GM19043 (cell line): ENCODE measurements around the gene POLR3E.
"Not testable (repeated sequence)": the region's sequence is repeated elsewhere in the genome, so short reads cannot be mapped to it uniquely, and the experiment has no call there.

Experiments used
- ATAC-seq: cut with Tn5 transposase; IDR thresholded peaks from one replicate; pipeline ENCODE4 v1.9.1; 2021; ENCODE audit warnings: low read depth; ENCODE audit not compliant: unreplicated experiment

The POLR3E gene

DNA sequence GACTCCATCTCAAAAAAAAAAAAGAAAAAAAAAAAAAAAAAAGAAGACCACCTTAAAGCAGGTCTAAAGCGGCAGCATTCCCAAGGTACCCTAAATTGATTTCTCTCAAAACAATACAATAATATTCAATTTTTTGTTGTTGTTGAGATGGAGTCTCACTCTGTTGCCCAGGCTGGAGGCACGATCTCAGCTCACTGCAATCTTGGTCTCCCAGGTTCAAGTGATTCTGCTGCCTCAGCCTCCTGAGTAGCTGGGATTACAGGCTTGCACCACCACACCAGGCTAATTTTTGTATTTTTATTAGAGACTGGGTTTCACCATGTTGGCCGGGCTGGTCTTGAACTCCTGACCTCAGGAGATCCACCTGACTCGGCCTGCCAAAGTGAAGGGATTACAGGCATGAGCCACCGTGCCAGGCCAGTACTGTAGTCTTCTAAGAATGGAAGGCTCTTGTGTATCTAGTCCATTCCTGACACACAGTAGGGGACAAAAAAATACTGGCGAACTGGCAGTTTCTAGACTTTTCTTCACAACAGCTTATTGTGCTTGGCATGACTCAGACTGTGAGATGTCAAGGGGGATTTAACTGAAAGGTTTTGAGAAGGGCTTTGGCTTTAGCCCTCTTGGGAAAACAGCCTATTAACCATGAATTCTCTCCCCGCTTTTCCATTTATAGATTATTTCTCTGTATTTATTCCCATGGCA, 59.9 kb downstream of the POLR3E start:
- ATAC-seq = no peak

DNA sequence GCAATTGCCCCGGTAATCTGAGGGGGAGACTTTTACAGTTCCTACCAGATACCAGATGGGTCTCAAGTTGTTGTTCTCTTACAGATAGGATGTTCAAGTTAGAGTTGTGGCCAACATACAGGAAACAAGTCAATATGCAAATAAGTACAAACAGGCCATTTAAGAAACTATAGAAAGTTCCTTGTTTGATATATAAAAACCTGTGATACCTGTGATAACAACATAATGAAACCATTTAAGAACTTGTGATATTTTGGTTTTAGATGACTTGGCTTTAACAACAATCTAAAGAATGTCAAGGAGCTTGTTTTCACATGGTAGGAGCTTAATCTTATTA, 60.4 kb downstream of the POLR3E start:
- ATAC-seq = no peak

GRCh38 chr16:22358000-22358399, 60.8 kb downstream of the POLR3E start:
- ATAC-seq = no peak

- ATAC-seq = no peak
These were observed 62.5 kb downstream of the POLR3E start for GRCh38 chr16:22359679-22360078.

- ATAC-seq = no peak
These were observed 63.9 kb downstream of the POLR3E start for GRCh38 chr16:22360963-22361659.

DNA sequence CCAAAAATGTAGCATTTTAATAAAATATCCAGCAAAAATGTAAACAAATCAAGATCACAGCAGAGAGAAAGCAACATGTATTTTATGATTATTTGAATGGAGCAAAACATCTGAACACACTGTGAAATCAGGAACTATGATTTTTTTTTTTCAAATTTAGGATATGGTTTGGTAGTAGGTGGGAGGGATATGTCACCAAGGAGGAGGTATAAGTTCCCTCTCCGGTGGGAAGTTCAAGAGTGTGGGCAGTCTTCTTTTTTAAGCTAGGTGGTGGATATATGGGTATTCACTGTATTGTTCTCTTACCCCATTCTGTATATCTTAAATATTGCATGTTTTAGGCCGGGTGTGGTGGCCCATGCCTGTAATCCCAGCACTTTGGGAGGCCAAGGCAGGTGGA, 67.0 kb downstream of the POLR3E start:
- ATAC-seq = no peak

GRCh38 chr16:22366371-22366770, 69.2 kb downstream of the POLR3E start:
- ATAC-seq = no peak

DNA sequence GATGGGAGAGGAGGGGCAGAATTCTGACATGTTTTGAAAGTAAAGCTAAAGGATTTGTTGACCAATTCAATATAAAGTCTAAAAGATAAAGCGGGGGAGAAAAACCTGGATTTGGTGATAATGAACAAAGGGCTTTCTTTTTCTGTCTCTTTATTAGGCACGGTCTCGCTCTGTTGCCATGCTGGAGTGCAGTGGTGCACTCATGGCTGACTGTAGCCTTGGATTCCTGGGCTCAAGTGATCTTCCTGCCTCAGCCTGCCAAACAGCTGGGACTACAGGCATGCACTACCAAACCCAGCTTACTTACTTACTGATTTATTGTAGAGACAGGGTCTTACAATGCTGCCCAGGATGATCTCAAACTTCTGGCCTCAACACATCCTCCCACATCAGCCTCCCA, 69.7 kb downstream of the POLR3E start:
- no peak for ATAC-seq

- not testable (repeated sequence) for ATAC-seq
These were observed 71.1 kb downstream of the POLR3E start for GRCh38 chr16:22368200-22368826.

- no peak for ATAC-seq
These were observed 72.1 kb downstream of the POLR3E start for GRCh38 chr16:22369221-22369811.

- ATAC-seq = no peak
These were observed 73.0 kb downstream of the POLR3E start for GRCh38 chr16:22370038-22370820.

DNA sequence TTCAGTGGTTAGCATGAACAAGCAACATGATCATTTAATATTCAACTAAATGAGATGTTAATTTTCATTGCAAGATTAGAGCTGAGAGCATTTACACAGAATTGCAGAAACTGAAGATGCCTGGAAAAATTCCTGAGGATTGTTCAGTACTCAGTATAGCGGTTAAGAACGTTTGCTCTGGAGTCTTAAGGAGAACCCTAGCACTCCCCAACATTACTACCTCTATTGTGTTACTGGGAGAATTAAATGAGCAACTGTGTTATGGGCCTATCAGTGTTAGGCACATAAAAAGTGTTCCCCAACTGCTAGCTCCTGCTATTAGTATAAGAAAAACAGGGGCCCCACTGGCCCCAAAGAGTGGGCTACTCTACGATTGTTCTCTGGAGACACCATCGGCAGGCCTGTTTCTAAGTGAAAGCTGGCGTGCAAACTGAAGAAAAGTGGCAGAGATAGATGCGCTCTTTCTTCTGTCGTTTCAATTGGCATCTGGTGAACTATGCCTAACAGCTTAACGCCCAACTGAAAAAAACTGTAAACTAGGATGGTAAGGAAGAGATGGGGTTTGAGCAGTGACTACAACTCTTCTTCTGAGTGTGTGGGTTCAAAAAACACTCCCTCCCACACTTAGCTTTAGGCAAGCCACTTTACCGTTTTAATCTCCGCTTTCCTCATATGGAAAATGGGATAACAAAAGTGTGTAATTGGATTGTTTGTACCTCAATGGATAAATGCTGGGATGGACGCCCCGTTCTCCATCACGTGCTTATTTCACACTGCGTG, 75.9 kb downstream of the POLR3E start:
- ATAC-seq = no peak

DNA sequence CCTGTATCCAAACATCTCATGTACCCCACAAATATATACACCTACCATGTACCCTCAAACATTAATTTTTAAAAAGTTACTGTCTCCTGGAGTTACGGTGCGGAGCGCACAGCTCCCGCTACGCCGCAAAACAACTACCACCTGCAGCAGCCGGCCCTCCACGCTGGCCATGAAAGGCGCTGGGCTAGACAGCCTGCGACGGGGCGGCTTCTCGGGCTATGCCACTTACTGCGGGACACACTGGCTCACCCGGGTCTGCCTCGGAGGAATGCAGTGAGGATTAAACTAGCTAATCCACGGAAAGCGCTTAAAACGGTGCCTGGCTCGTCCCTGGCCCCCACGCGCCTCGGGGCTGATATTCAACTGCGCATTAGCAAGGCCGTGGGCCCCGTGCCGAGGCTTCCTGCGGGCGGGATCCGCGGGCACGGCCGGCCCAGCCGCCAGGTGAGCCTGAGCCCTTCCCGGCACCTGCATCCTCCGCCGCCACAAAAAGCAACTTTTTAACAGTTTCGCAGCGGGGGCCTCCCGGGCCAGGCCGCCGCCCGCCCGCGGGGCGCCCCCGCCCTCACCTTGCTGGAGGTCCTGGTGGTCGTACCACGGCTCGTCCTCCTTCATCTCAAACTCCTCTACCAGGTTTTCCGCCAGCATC, 76.6 kb downstream of the POLR3E start:
- ATAC-seq = no peak

GRCh38 chr16:22374311-22375116, 77.3 kb downstream of the POLR3E start, which contains the start of gene CDR2:
Gene CDR2, minus strand, starts transcription at chr16:22374619. Its CDS starts 310 bp downstream, at chr16:22374309.
- ATAC-seq = peak; percentile 90

DNA sequence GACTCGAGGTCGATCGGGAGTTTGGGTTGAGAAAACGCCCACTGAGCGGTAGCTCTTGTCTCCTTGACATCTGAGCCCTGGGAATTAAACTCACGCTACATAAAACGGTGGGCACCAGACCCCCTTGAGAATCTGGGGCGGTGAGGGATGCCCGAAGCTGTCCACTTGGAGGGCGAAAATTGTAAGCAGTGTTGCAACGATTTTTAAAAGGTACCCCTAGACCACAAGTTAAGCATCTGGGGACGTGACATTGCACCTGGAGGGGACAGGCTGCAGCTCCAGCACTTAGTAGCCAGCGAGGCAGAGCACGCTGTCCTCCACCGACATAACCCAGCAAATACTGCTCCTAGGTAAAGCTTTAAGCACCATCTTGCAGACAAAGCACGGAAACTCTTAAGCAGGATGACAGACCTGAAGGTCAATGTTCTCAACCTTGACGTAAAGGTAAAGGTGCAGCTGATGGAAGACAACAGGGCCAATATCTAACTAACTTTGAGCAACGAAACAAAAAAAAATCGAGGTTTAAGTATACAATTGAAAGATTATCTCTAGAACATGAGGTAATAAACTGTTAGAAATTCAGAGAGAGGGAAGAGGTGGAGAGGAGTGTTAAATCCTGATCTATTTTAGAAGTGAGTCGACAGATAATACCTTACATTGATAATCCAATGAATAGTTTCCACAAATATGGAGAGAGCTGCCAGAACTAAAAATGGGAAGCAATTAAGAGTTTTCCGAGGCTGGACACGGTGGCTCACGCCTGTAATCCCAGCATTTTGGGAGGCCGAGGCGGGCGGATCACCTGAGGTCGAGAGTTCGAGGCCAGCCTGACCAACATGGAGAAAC, 78.1 kb downstream of the POLR3E start:
- ATAC-seq = no peak

DNA sequence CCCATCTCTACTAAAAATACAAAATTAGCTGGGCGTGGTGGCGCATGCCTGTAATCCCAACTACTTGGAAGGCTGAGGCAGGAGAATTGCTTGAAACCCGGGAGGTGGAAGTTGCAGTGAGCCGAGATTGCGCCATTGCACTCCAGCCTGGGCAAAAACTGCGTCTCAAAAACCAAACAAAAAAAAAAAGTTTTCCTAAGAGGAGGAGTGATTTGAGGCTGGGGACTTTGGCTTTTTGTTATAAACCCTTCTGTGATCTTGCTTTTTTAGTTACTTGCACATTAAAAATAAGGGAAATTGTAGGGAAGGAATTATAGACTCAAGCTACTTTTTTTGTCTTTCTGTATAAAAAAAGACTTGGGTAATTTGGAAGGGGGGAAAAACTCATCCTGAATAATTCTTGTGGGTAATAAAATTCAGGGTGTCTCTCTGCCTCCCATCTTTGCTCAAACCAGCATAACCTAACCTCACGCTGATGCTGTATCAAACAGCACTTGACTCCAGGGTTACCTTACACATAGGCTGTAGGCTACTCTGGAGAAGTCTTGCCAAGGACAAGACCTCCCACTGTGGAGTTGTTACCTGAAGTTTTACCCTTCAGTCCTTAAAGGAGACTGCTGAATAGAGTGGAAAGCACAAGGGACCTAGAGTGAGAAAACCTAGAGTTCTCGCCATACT, 78.9 kb downstream of the POLR3E start:
- no peak for ATAC-seq

GRCh38 chr16:22379656-22380055, 82.4 kb downstream of the POLR3E start:
- ATAC-seq = no peak
